C4-2B (cell line): ENCODE data around the gene LILRB2.

Experiments used
- CTCF ChIP-seq: fragments of 450-650 bp; conservative IDR thresholded peaks from 2 replicates; pipeline ENCODE4 v1.5.1; 2017; ENCODE audit warnings: mild to moderate bottlenecking
- ZFX ChIP-seq: fragments of 450-650 bp; IDR thresholded peaks from 2 replicates; pipeline ENCODE4 v1.6.1; 2017

GRCh38 chr19:54297759-54298305 lies 16.9 kb upstream of the LILRB2 start:
- TF ChIP-seq CTCF (no peak), ZFX (no peak)
